Natural killer cell (primary cell): Measurements from ENCODE around the gene BLMH. TPM values are rescaled to one million over a fixed set of nuclear protein-coding genes. Genes with fewer than 3 reads are reported as not detected.

ENCODE experiments used
- ATAC-seq, 3 donors: fragments of 150-1000 bp in 2 of 3; fragments of 200-7000 bp in 1 of 3; cut with Tn5 transposase; 1 replicate in 1 of 3; 2 replicates in 2 of 3; pipeline ENCODE4 v1.10.0; 2021; ENCODE audit warnings: mild to moderate bottlenecking in 2 of 3, moderate library complexity in 2 of 3
- DNase-seq, 2 donors: peaks; one replicate each; pipeline versions ENCODE4 v3.0.0 to v3.0.0-alpha.2; 2013 to 2021; ENCODE audit warnings: mixed read lengths in 1 of 2
- H3K27ac ChIP-seq: one replicate; pipeline ENCODE4 v1.5.1; 2013; ENCODE audit warnings: mild to moderate bottlenecking, low read length
- H3K27me3 ChIP-seq: one replicate; pipeline ENCODE4 v1.6.1; 2013; ENCODE audit warnings: low read length; ENCODE audit not compliant: control insufficient read depth, insufficient read depth
- H3K36me3 ChIP-seq: one replicate; pipeline ENCODE4 v1.6.1; 2013; ENCODE audit warnings: low read length; ENCODE audit not compliant: control insufficient read depth, insufficient read depth
- H3K4me1 ChIP-seq: one replicate; pipeline ENCODE4 v1.6.1; 2013; ENCODE audit warnings: low read length; ENCODE audit not compliant: control insufficient read depth, insufficient read depth
- H3K4me3 ChIP-seq: one replicate; pipeline ENCODE4 v1.5.1; 2013; ENCODE audit warnings: low read length
- H3K9me3 ChIP-seq: one replicate; pipeline ENCODE4 v1.6.1; 2013; ENCODE audit warnings: low read length; ENCODE audit not compliant: control insufficient read depth, insufficient read depth
- H3K27ac Mint-ChIP-seq, 2 donors: one replicate each; pipeline ENCODE4 v1.8.0; 2022; ENCODE audit warnings: mild to moderate bottlenecking in 2 of 2, mixed read lengths in 2 of 2, moderate library complexity in 1 of 2
- H3K27me3 Mint-ChIP-seq, 2 donors: one replicate each; pipeline ENCODE4 v1.8.0; 2022; ENCODE audit warnings: low read depth in 2 of 2, mixed read lengths in 2 of 2
- H3K36me3 Mint-ChIP-seq: one replicate; pipeline ENCODE4 v1.8.0; 2022; ENCODE audit warnings: mixed read lengths
- H3K4me1 Mint-ChIP-seq, 2 donors: one replicate each; pipeline ENCODE4 v1.8.0; 2022; ENCODE audit warnings: mixed read lengths in 2 of 2
- H3K4me3 Mint-ChIP-seq: one replicate; pipeline ENCODE4 v1.8.0; 2022; ENCODE audit warnings: mild to moderate bottlenecking, moderate library complexity, mixed read lengths
- H3K9me3 Mint-ChIP-seq, 2 donors: one replicate each; pipeline ENCODE4 v1.8.0; 2022; ENCODE audit warnings: mixed read lengths in 2 of 2
- WGBS: methylation state at CpG from one replicate; pipeline ENCODE4 v1.1.7; 2013; ENCODE audit warnings: missing lambda C conversion rate; ENCODE audit not compliant: insufficient coverage; 5-methylcytosine and 5-hydroxymethylcytosine counted together
- intact Hi-C: fragments of 100-400 bp; cut with micrococcal nuclease; formaldehyde crosslinking; loops from one replicate; pipeline ENCODE4 v1.14.2; 2022
- total RNA-seq, 4 donors: library from RNA; stranded (reverse); fragments of 120-200 nt in 1 of 4; gene quantifications; one replicate each; pipeline versions ENCODE4 v1.2.3 to v1.2.4, GENCODE V29; 2013 to 2022
- TF ChIP-seq, protein P1 (sequence below): fragments of 200-600 bp; IDR thresholded peaks from one replicate; pipeline ENCODE4 v1.8.0; 2022; ENCODE audit warnings: antibody characterized with exemption

BLMH gene
- total RNA-seq, 3 donors from 2014 or later (not counting 1 experiment from before 2014, with no cell fraction given) = 44.8 to 52.8 (median 46.7) TPM

DNA sequence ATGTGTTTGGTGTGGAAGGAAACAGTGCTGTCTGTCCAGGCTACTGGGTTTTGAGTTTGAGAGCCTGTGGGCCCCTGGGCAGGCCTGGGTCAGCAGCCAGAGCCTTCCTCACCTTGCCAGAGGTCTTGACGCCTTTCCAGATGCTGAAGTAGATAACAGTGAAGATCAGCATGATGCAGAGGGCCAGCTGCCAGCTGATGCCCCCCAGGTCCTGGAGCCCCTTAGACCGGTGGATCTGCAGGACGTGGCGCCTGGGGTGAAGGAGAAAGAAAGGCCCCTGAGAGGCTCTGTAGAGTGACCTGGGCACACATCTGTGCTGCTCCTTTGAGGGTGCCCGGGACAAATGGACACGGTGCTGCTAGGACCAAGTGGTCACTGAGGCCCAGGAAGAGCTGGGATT is 74.7 kb downstream of the BLMH start:
- Mint-ChIP-seq H3K27me3 (peaks cover 0 to 3% of the 10 kb centered on the region in 2 donors), H3K9me3 (no peaks in the 10 kb centered on the region), H3K4me3 (no peak overlapping the region), H3K36me3 (no peaks in the 10 kb centered on the region), H3K27ac (peak overlapping the region in 1 of 2 donors; percentile 15), H3K4me1 (peaks cover 2 to 9% of the 10 kb centered on the region in 2 donors)
- DNase-seq = no peak
- TF ChIP-seq, protein P1, sequence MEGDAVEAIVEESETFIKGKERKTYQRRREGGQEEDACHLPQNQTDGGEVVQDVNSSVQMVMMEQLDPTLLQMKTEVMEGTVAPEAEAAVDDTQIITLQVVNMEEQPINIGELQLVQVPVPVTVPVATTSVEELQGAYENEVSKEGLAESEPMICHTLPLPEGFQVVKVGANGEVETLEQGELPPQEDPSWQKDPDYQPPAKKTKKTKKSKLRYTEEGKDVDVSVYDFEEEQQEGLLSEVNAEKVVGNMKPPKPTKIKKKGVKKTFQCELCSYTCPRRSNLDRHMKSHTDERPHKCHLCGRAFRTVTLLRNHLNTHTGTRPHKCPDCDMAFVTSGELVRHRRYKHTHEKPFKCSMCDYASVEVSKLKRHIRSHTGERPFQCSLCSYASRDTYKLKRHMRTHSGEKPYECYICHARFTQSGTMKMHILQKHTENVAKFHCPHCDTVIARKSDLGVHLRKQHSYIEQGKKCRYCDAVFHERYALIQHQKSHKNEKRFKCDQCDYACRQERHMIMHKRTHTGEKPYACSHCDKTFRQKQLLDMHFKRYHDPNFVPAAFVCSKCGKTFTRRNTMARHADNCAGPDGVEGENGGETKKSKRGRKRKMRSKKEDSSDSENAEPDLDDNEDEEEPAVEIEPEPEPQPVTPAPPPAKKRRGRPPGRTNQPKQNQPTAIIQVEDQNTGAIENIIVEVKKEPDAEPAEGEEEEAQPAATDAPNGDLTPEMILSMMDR = no peak
- ATAC-seq = no peak
- Histone ChIP-seq H3K4me1 (no peaks in the 10 kb centered on the region), H3K36me3 (no peaks in the 10 kb centered on the region), H3K27ac (no peak overlapping the region), H3K27me3 (no peaks in the 10 kb centered on the region), H3K4me3 (no peak overlapping the region), H3K9me3 (no peaks in the 10 kb centered on the region)
- WGBS = 96% methylated on average over 6 of the region's 6 CpGs
- intact Hi-C loops = loop anchor here (10.0 kb wide), 1 partner anchor 148 kb away; no protein-coding TSS in a partner anchor

DNA sequence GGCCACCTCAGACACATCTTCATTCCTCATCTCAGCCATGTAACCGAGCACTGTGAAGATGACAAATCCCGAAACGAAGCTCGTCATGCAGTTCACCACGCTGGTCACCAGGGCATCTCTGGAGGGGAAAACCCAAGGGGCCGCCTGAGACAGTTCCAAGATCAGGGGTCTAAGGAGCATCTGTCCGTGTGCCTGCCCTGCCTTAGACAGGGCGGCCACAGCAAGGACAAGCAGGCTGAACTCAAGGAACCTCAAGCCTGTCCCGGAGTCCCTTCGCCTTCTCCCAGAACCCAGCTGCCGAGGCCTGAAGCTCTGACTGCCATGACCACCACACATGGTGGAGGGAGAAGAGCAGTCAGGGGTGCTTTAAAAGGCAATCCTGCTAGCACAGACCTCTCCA is 79.0 kb downstream of the BLMH start:
- Histone ChIP-seq H3K4me3 (no peak overlapping the region), H3K9me3 (no peaks in the 10 kb centered on the region), H3K36me3 (no peaks in the 10 kb centered on the region), H3K27ac (no peak overlapping the region), H3K27me3 (no peaks in the 10 kb centered on the region), H3K4me1 (peaks cover 11% of the 10 kb centered on the region)
- no peak for ATAC-seq
- 81% methylated on average over 11 of the region's 11 CpGs for WGBS
- Mint-ChIP-seq H3K4me1 (peaks cover 22 to 42% of the 10 kb centered on the region in 2 donors), H3K27ac (peak overlapping the region; percentile 29 to 91), H3K36me3 (no peaks in the 10 kb centered on the region), H3K4me3 (no peak overlapping the region), H3K27me3 (peaks cover 2 to 6% of the 10 kb centered on the region in 2 donors), H3K9me3 (no peaks in the 10 kb centered on the region)
- TF ChIP-seq, protein P1 = no peak
- no peak for DNase-seq
- intact Hi-C loops = loop anchor here (10.0 kb wide), 1 partner anchor 152 kb away; no protein-coding TSS in a partner anchor

DNA sequence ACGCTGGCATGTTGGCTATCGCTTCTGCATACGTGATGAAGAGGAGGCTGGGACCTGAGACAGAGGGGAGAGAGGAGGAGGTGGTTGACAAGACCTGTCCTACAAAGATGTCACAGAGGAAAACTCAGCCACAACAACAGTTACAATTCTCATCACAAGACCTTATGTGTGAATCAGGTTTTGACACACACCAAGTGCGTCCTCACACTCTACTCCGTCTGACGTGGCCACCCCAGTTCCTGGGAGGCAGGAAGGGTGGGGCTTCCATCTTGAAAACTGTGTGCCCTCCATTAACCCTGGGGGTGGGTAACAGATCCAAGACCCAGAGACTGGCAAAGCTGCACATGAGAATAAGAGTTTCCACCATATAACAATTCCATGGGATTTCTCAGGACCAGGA is 80.4 kb downstream of the BLMH start:
- peaks cover 11% of the 10 kb centered on the region for H3K4me1 ChIP-seq
- Mint-ChIP-seq H3K9me3 (no peaks in the 10 kb centered on the region), H3K27ac (peak overlapping the region; percentile 29 to 91), H3K36me3 (no peaks in the 10 kb centered on the region), H3K4me3 (peak overlapping the region; percentile 2), H3K4me1 (peaks cover 22 to 44% of the 10 kb centered on the region in 2 donors), H3K27me3 (peaks cover 3 to 10% of the 10 kb centered on the region in 2 donors)
- no peak overlapping the region for H3K27ac ChIP-seq
- H3K27me3 ChIP-seq = no peaks in the 10 kb centered on the region
- peak; percentile 88 to 91 (median 90) for ATAC-seq
- 52% methylated on average over 6 of the region's 6 CpGs for WGBS
- TF ChIP-seq, protein P1 = no peak
- intact Hi-C loops = loop anchor here (1.0 to 10.0 kb wide), 2 partner anchors 80 to 153 kb away; partner anchors contain the start of gene BLMH
- H3K36me3 ChIP-seq = no peaks in the 10 kb centered on the region
- H3K9me3 ChIP-seq = no peaks in the 10 kb centered on the region
- DNase-seq = peak; percentile 8 to 53
- no peak overlapping the region for H3K4me3 ChIP-seq

DNA sequence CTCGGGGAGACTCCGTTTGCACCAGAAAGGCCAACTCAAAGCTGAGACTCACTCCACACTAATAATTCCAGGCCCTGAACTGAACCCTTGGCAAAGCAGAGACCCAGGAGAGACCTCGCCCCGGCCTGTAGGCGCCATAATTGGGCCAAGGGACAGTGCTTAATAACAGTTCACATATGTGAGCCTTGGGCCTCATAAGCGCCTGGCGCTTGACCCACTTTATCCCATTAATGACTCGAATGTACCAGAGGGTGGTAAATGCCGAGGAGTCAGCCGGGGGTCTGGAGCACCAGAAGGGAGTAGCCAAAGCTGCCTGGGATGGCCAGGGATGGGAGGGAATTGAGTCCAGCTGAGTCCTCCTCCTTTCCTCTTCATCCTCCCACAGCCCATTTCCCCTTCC is 80.8 kb downstream of the BLMH start:
- DNase-seq = no peak
- peaks cover 11% of the 10 kb centered on the region for H3K4me1 ChIP-seq
- Mint-ChIP-seq H3K4me1 (peaks cover 22 to 44% of the 10 kb centered on the region in 2 donors), H3K4me3 (no peak overlapping the region), H3K27ac (peak overlapping the region; percentile 29 to 91), H3K27me3 (peaks cover 3 to 10% of the 10 kb centered on the region in 2 donors), H3K36me3 (no peaks in the 10 kb centered on the region), H3K9me3 (no peaks in the 10 kb centered on the region)
- no peaks in the 10 kb centered on the region for H3K9me3 ChIP-seq
- no peak overlapping the region for H3K27ac ChIP-seq
- H3K27me3 ChIP-seq = no peaks in the 10 kb centered on the region
- no peak overlapping the region for H3K4me3 ChIP-seq
- WGBS = 97% methylated on average over 8 of the region's 10 CpGs
- TF ChIP-seq, protein P1 = no peak
- ATAC-seq = peak in 1 of 3 donors; percentile 11
- intact Hi-C loops = loop anchor here (1.0 to 10.0 kb wide), 2 partner anchors 80 to 154 kb away; partner anchors contain the start of gene BLMH
- no peaks in the 10 kb centered on the region for H3K36me3 ChIP-seq
